ENCODE results near the gene MOB2.

MOB2 gene

DNA sequence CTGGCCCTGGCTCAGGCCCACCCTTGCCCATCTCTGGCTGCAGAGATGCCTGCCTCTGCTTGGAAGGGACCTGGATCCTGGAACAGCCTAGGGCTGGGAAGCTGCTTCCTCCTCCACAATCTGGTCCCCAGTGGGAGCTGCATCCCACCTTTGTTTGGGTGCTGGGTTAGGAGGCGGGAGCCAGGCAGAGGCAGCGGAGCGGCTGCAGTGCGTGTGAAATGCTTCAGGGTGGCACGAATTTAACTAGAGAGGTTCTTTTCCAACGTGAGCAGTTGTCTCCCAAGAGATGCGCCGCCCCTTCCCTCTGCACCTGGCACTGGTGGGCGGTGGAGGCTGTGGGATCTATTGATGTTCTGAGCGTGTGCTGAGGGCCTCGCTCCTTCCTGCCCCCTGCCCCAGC lies 65.3 kb downstream of the MOB2 start:
- no peak for DNase-seq (ENCODE audit: low read depth in 2 of 3, low spot score in 1 of 3)

DNA sequence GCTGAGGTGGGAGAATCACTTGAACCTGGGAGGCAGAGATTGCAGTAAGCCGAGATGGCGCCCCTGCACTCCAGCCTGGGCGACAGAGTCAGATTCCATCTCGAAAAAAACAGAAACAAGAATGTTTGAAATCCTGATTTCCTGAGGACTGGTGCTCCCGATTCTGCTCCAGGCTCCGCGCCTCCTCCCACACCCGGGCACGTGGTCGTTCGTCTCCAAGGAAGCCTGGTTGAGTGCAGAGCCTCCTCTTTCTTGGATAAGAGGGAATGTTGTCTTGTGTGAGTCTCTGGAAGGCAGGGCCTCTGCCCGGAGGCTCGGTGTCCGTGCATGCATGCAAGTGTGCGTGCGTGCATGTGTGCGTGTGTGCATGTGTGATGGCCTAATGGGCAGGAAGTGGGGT lies 66.8 kb downstream of the MOB2 start:
- DNase-seq (ENCODE audit: low read depth in 2 of 3, low spot score in 1 of 3), result no peak
